HepG2 (cell line): ENCODE data around the gene SLC38A3. TPM values are rescaled to one million over a fixed set of nuclear protein-coding genes. Genes with fewer than 3 reads are reported as not detected.
A peak's percentile ranks its signal among the peaks of the same experiment; 100 is the strongest.

Experiments
- ATAC-seq: fragments of 200-7000 bp; cut with Tn5 transposase; 3 replicates; pipeline ENCODE4 v1.9.1; 2020; ENCODE audit warnings: mild to moderate bottlenecking, moderate library complexity
- BruUV-seq: library from RNA; stranded (reverse); fragments of 400-500 nt; replicated peaks from 2 replicates; lab custom pipeline; 2021; lab: Mats Ljungman, UMichigan
- CTCF ChIA-PET: fragments of 300-600 bp; formaldehyde crosslinking; extraction: SDS; loops from one replicate; lab custom pipeline; 2021; ENCODE audit warnings: low total read pairs, inconsistent platforms, low intra/inter-chr PET ratio; lab: Yijun Ruan, JAX
- POLR2A ChIA-PET: fragments of 350-600 bp; sonication (Branson Sonifier 250); formaldehyde crosslinking; loops from one replicate; lab custom pipeline; 2020; ENCODE audit warnings: antibody characterized with exemption, inconsistent platforms; lab: Yijun Ruan, JAX
- DNase-seq: peaks from one replicate; pipeline ENCODE4 v3.0.0-alpha.2; 2015; ENCODE audit warnings: low spot score
- FAIRE-seq: peaks from 3 replicates; lab custom pipeline; 2011; peaks lifted over from hg19 to GRCh38; lab: Jason Lieb, UNC
- H2AFZ ChIP-seq: one replicate; pipeline ENCODE4 v1.6.1; 2011; ENCODE audit warnings: low read length, inconsistent platforms
- H3K27ac ChIP-seq: fragments of 300-600 bp; 3 replicates; pipeline ENCODE4 v1.8.0; 2011; ENCODE audit warnings: mixed run types, mild to moderate bottlenecking, mixed read lengths, low read length, inconsistent platforms; ENCODE audit not compliant: insufficient read depth; ENCODE audit errors: extremely low read length
- H3K27me3 ChIP-seq, 2 experiments: fragments of 200-600 bp in 1 of 2; 2 replicates in 1 of 2; 3 replicates in 1 of 2; pipeline versions ENCODE4 v1.6.0 to v1.8.0; 2011; ENCODE audit warnings: low read length in 2 of 2, mild to moderate bottlenecking in 2 of 2, moderate library complexity in 2 of 2, inconsistent platforms in 1 of 2; ENCODE audit not compliant: insufficient read depth in 2 of 2, control insufficient read depth in 1 of 2
- H3K36me3 ChIP-seq, 2 experiments: fragments of 200-600 bp in 1 of 2; replicated peaks in 1 of 2; 2 replicates in 1 of 2; 3 replicates in 1 of 2; pipeline versions ENCODE4 v1.5.1 to v1.8.0; 2011; ENCODE audit warnings: low read length in 2 of 2, inconsistent platforms in 1 of 2; ENCODE audit not compliant: insufficient read depth in 2 of 2, control insufficient read depth in 1 of 2
- H3K4me1 ChIP-seq: 2 replicates; pipeline ENCODE4 v1.5.1; 2012; ENCODE audit warnings: low read length, inconsistent platforms; ENCODE audit not compliant: insufficient read depth
- H3K4me2 ChIP-seq: 2 replicates; pipeline ENCODE4 v1.6.0; 2011; ENCODE audit warnings: low read depth, low read length, inconsistent platforms
- H3K4me3 ChIP-seq, 3 experiments: fragments of 200-600 bp in 1 of 3; sonication (generic), shearing (Covaris generic) in 1 of 3; replicated peaks in 1 of 3; 2 replicates each; pipeline ENCODE4 v1.5.1; 2011 to 2016; ENCODE audit warnings: low read length in 3 of 3, inconsistent platforms in 2 of 3, low read depth in 2 of 3, mild to moderate bottlenecking in 2 of 3, control low read depth in 1 of 3, mixed read lengths in 1 of 3; ENCODE audit not compliant: insufficient read depth in 1 of 3
- H3K79me2 ChIP-seq: one replicate; pipeline ENCODE4 v1.6.1; 2011; ENCODE audit warnings: low read length, inconsistent platforms; ENCODE audit not compliant: insufficient read depth
- H3K9ac ChIP-seq: 2 replicates; pipeline ENCODE4 v1.6.0; 2011; ENCODE audit warnings: mild to moderate bottlenecking, low read depth, low read length, inconsistent platforms; ENCODE audit not compliant: insufficient read depth
- H3K9me3 ChIP-seq: 2 replicates; pipeline ENCODE4 v1.5.1; 2012; ENCODE audit warnings: mild to moderate bottlenecking, low read length
- H4K20me1 ChIP-seq: 2 replicates; pipeline ENCODE4 v1.6.0; 2011; ENCODE audit warnings: inconsistent platforms, mild to moderate bottlenecking, low read length, moderate library complexity; ENCODE audit not compliant: insufficient read depth
- SRY ChIP-seq: sonication (generic); formaldehyde crosslinking; IDR thresholded peaks from 2 replicates; pipeline ENCODE4 v1.8.0; 2022; ENCODE audit warnings: mild to moderate bottlenecking, missing genetic modification reagents
- ZC3H13 ChIP-seq: sonication (generic); formaldehyde crosslinking; IDR thresholded peaks from 2 replicates; pipeline ENCODE4 v1.8.1; 2023; ENCODE audit warnings: mild to moderate bottlenecking, missing genetic modification reagents, moderate library complexity
- ZNF20 ChIP-seq: sonication (generic); formaldehyde crosslinking; IDR thresholded peaks from 2 replicates; pipeline ENCODE4 v1.4.0; 2020; ENCODE audit warnings: mild to moderate bottlenecking, moderate library complexity, missing genetic modification reagents
- WGBS: methylation state at CpG from one replicate; pipeline ENCODE4 v1.1.6; 2017; ENCODE audit warnings: low lambda C conversion rate; 5-methylcytosine and 5-hydroxymethylcytosine counted together
- in situ Hi-C: cut with HindIII; loops from 2 replicates; pipeline ENCODE4 v1.10.0; 2017; ENCODE audit warnings: low pct_unique_long_range_greater_than_20kb; ENCODE audit not compliant: extremely low pct_ligation_motif_present
- intact Hi-C: fragments of 100-400 bp; cut with micrococcal nuclease; formaldehyde crosslinking; loops from one replicate; pipeline ENCODE4 v1.10.0; 2022; ENCODE audit not compliant: unreplicated experiment
- polyA plus RNA-seq, 8 experiments: library from polyadenylated mRNA; depleted of rRNA in 3 of 8; stranded (reverse) in 7 of 8; unstranded in 1 of 8; fragments of >200 nt; fragmentation: Illumina TruSeq in 4 of 8; extraction: Trizol in 4 of 8; gene quantifications; 2 replicates each; pipeline versions ENCODE4 v1.2.1 to v1.2.3, GENCODE V29; 2011 to 2016; ENCODE audit warnings: low read depth in 4 of 8, missing spikeins in 1 of 8, mixed read lengths in 1 of 8; ENCODE audit not compliant: insufficient read depth in 1 of 8
- total RNA-seq, 5 experiments: library from RNA; depleted of rRNA; stranded (reverse); fragments of >200 nt; fragmentation: Illumina TruSeq; extraction: Trizol; gene quantifications; 2 replicates each; pipeline ENCODE4 v1.2.3, GENCODE V29; 2016; ENCODE audit warnings: low read depth in 1 of 5
- TF ChIP-seq, protein P1 (sequence below): IDR thresholded peaks from 2 replicates; pipeline ENCODE4 v1.6.1; 2016; ENCODE audit warnings: missing compliant biosample characterization, missing genetic modification reagents, borderline replicate concordance
- TF ChIP-seq, protein P2 (sequence below): sonication (generic); formaldehyde crosslinking; IDR thresholded peaks from 2 replicates; pipeline ENCODE4 v1.4.0; 2020; ENCODE audit warnings: mild to moderate bottlenecking, missing genetic modification reagents
- TF ChIP-seq, protein P3 (sequence below): sonication (generic); formaldehyde crosslinking; IDR thresholded peaks from 2 replicates; pipeline ENCODE4 v1.4.0; 2020; ENCODE audit warnings: mild to moderate bottlenecking, missing genetic modification reagents
- TF ChIP-seq, protein P4 (sequence below): fragments of 450-650 bp; IDR thresholded peaks from 2 replicates; pipeline ENCODE4 v1.6.1; 2016
- TF ChIP-seq, protein P5 (sequence below): sonication (generic); formaldehyde crosslinking; conservative IDR thresholded peaks from 2 replicates; pipeline ENCODE4 v1.4.0; 2020; ENCODE audit warnings: missing genetic modification reagents

Gene SLC38A3
- total and polyA plus RNA-seq, 2 of the 13 experiments (the other 11 are each of a cell fraction or from before 2014, with no cell fraction given), result 29.8 to 164 TPM

DNA sequence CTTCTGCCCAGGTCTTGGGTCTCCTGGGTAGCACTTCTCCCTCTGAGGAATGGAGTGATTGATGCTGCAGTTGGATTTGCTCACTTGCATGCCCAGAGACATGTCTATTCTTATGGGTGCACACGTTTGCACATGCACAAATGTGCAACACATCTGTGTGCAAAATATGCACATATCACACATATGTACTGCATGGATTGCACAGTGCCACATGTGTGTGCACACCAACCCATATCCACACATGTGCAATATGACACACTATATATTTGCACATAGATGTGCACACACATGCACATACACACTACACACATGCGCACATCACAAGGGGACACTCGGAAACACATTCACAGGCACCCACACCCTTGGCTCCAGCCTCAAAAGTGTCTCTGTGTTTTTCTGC is 63.2 kb downstream of the SLC38A3 start:
- ChIA-PET POLR2A (interaction anchor here (1.1 to 2.7 kb wide), 4 partner anchors 24 to 64 kb away, joined by 3 to 10 read pairs (median 7); partner anchors contain the start of genes IFRD2 and SLC38A3), CTCF (no interaction called here)
- BruUV-seq, result no TSS peak
- Histone ChIP-seq H3K9me3 (no peaks in the 10 kb centered on the region), H3K27ac (peak overlapping the region; percentile 88), H3K4me1 (peaks cover 88% of the 10 kb centered on the region), H2AFZ (no peak overlapping the region), H3K27me3 (no peaks in the 10 kb centered on the region; a peak in 1 of 5 replicates), H3K4me2 (peak overlapping the region; percentile 98), H3K79me2 (peaks cover 33% of the 10 kb centered on the region), H3K36me3 (no peaks in the 10 kb centered on the region; a peak in 2 of 5 replicates), H3K4me3 (peak overlapping the region in 2 of 3 experiments; percentile 83 to 88; a peak in 4 of 6 replicates), H3K9ac (peak overlapping the region; percentile 94), H4K20me1 (no peaks in the 10 kb centered on the region)
- FAIRE-seq (no peak), ATAC-seq (no peak), DNase-seq (no peak)
- TF ChIP-seq, protein P1, sequence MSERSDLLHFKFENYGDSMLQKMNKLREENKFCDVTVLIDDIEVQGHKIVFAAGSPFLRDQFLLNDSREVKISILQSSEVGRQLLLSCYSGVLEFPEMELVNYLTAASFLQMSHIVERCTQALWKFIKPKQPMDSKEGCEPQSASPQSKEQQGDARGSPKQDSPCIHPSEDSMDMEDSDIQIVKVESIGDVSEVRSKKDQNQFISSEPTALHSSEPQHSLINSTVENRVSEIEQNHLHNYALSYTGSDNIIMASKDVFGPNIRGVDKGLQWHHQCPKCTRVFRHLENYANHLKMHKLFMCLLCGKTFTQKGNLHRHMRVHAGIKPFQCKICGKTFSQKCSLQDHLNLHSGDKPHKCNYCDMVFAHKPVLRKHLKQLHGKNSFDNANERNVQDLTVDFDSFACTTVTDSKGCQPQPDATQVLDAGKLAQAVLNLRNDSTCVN (CRISPR knock-in tag), result 0 out of 2 replicates have a peak, but pooled peaks have one; percentile 11
- TF ChIP-seq ZC3H13 (CRISPR knock-in tag) (0 out of 2 replicates have a peak, but pooled peaks have one; percentile 3), SRY (CRISPR knock-in tag) (no peak), ZNF20 (CRISPR knock-in tag) (no peak)
- TF ChIP-seq, protein P2, sequence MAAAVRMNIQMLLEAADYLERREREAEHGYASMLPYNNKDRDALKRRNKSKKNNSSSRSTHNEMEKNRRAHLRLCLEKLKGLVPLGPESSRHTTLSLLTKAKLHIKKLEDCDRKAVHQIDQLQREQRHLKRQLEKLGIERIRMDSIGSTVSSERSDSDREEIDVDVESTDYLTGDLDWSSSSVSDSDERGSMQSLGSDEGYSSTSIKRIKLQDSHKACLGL (CRISPR knock-in tag), result 0 out of 2 replicates have a peak, but pooled peaks have one; percentile 32
- TF ChIP-seq, protein P3, sequence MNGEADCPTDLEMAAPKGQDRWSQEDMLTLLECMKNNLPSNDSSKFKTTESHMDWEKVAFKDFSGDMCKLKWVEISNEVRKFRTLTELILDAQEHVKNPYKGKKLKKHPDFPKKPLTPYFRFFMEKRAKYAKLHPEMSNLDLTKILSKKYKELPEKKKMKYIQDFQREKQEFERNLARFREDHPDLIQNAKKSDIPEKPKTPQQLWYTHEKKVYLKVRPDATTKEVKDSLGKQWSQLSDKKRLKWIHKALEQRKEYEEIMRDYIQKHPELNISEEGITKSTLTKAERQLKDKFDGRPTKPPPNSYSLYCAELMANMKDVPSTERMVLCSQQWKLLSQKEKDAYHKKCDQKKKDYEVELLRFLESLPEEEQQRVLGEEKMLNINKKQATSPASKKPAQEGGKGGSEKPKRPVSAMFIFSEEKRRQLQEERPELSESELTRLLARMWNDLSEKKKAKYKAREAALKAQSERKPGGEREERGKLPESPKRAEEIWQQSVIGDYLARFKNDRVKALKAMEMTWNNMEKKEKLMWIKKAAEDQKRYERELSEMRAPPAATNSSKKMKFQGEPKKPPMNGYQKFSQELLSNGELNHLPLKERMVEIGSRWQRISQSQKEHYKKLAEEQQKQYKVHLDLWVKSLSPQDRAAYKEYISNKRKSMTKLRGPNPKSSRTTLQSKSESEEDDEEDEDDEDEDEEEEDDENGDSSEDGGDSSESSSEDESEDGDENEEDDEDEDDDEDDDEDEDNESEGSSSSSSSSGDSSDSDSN (CRISPR knock-in tag), result peak; percentile 23; the same call in 1 of the 2 replicates
- TF ChIP-seq, protein P4, sequence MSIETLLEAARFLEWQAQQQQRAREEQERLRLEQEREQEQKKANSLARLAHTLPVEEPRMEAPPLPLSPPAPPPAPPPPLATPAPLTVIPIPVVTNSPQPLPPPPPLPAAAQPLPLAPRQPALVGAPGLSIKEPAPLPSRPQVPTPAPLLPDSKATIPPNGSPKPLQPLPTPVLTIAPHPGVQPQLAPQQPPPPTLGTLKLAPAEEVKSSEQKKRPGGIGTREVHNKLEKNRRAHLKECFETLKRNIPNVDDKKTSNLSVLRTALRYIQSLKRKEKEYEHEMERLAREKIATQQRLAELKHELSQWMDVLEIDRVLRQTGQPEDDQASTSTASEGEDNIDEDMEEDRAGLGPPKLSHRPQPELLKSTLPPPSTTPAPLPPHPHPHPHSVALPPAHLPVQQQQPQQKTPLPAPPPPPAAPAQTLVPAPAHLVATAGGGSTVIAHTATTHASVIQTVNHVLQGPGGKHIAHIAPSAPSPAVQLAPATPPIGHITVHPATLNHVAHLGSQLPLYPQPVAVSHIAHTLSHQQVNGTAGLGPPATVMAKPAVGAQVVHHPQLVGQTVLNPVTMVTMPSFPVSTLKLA, result peak; percentile 87
- TF ChIP-seq, protein P5, sequence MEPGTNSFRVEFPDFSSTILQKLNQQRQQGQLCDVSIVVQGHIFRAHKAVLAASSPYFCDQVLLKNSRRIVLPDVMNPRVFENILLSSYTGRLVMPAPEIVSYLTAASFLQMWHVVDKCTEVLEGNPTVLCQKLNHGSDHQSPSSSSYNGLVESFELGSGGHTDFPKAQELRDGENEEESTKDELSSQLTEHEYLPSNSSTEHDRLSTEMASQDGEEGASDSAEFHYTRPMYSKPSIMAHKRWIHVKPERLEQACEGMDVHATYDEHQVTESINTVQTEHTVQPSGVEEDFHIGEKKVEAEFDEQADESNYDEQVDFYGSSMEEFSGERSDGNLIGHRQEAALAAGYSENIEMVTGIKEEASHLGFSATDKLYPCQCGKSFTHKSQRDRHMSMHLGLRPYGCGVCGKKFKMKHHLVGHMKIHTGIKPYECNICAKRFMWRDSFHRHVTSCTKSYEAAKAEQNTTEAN (CRISPR knock-in tag), result peak; percentile 65; the same call in 1 of the 2 replicates
- 60% methylated on average over 2 of the region's 3 CpGs for WGBS
- in situ Hi-C loops, result no loop called here
- intact Hi-C loops, result no loop called here
